Left lung (tissue), 10 donors: Measurements from ENCODE around the gene ATP6V0A4. TPM values are rescaled to one million over a fixed set of nuclear protein-coding genes. Genes with fewer than 3 reads are reported as not detected.
"Not testable (repeated sequence)": the region's sequence is repeated elsewhere in the genome, so short reads cannot be mapped to it uniquely, and the experiment has no call there.

ENCODE experiments used
- ATAC-seq: fragments of 200-7000 bp; cut with Tn5 transposase; one replicate; pipeline ENCODE4 v1.9.1; 2020; ENCODE audit warnings: moderate library complexity
- DNase-seq, 4 donors: peaks; one replicate each; pipeline ENCODE4 v3.0.0-alpha.2; 2013 to 2020
- H3K27ac ChIP-seq, 2 donors: fragments of 200-600 bp; sonication (generic) in 1 of 2; one replicate each; pipeline versions ENCODE4 v1.5.0 to v1.8.0; 2020 to 2021
- H3K27me3 ChIP-seq, 2 donors: fragments of 200-600 bp; sonication (generic) in 1 of 2; one replicate each; pipeline versions ENCODE4 v1.5.0 to v1.8.0; 2020 to 2021
- H3K36me3 ChIP-seq, 2 donors: fragments of 200-600 bp; sonication (generic) in 1 of 2; one replicate each; pipeline versions ENCODE4 v1.5.0 to v1.8.0; 2020 to 2021
- H3K4me1 ChIP-seq, 2 donors: fragments of 200-600 bp; one replicate each; pipeline ENCODE4 v1.8.0; 2021
- H3K4me3 ChIP-seq, 2 donors: fragments of 200-600 bp; sonication (generic) in 1 of 2; one replicate each; pipeline versions ENCODE4 v1.5.0 to v1.8.0; 2020 to 2021; ENCODE audit warnings: mild to moderate bottlenecking in 1 of 2
- H3K9me3 ChIP-seq, 2 donors: fragments of 200-600 bp; sonication (generic) in 1 of 2; one replicate each; pipeline versions ENCODE4 v1.5.0 to v1.8.0; 2020 to 2021
- intact Hi-C, 2 donors: fragments of 100-400 bp; cut with DNase I; formaldehyde crosslinking; loops; one replicate each; pipeline versions ENCODE4 v1.11.2 to v1.14.2; 2022
- polyA plus RNA-seq, 6 donors: library from polyadenylated mRNA; unstranded; fragments of 120-200 nt; gene quantifications; one replicate each; pipeline ENCODE4 v1.2.1, GENCODE V29; 2013; ENCODE audit not compliant: insufficient read length in 6 of 6
- total RNA-seq, 2 donors: library from RNA; stranded (reverse); fragmentation: NEBNext Ultra II Directional; extraction: Animal tissue kit (Norgen Biotek cat#: 25700); gene quantifications; one replicate each; pipeline ENCODE4 v1.2.1, GENCODE V29; 2021
- TF ChIP-seq, protein P1 (sequence below), 2 donors: fragments of 200-600 bp; sonication (generic) in 1 of 2; IDR thresholded peaks; one replicate each; pipeline versions ENCODE4 v1.5.0 to v1.8.0; 2021; ENCODE audit warnings: antibody characterized with exemption in 2 of 2
- donor health status: DM: no; HTN: yes; CAD: no.
- donor health status: DM: no; HTN: no; CAD: no.

Gene ATP6V0A4
- total and polyA plus RNA-seq, 8 donors, result 0.52 to 7.3 (median 0.87) TPM

DNA sequence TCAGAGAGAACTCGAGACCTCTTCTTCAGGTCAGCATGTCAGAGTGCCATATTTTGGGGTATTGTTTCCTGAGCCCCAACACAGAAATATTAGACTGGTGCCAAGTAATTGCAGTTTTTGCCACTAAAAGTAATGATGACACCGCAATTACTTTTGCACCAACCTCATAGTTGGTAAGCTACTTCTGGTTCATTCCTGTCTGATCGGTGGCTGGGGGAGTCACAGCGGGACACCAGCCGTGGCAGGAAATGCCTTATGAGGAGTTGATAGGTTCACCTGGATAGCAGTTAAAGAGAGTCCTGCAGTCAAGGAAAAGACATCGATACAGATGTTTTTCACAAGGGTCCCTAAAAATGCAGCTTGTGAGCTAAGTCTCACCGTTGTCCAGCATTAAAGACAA lies 23.9 kb upstream of the ATP6V0A4 start:
- no peak overlapping the region for H3K4me3 ChIP-seq
- no peaks in the 10 kb centered on the region for H3K4me1 ChIP-seq
- H3K27me3 ChIP-seq, result no peaks in the 10 kb centered on the region
- H3K9me3 ChIP-seq, result peaks cover 0 to 7% of the 10 kb centered on the region in 2 donors
- H3K36me3 ChIP-seq, result no peaks in the 10 kb centered on the region
- no peak overlapping the region for H3K27ac ChIP-seq
- intact Hi-C loops, result no loop called here
- ATAC-seq (no peak), DNase-seq (no peak)
- TF ChIP-seq, protein P1, sequence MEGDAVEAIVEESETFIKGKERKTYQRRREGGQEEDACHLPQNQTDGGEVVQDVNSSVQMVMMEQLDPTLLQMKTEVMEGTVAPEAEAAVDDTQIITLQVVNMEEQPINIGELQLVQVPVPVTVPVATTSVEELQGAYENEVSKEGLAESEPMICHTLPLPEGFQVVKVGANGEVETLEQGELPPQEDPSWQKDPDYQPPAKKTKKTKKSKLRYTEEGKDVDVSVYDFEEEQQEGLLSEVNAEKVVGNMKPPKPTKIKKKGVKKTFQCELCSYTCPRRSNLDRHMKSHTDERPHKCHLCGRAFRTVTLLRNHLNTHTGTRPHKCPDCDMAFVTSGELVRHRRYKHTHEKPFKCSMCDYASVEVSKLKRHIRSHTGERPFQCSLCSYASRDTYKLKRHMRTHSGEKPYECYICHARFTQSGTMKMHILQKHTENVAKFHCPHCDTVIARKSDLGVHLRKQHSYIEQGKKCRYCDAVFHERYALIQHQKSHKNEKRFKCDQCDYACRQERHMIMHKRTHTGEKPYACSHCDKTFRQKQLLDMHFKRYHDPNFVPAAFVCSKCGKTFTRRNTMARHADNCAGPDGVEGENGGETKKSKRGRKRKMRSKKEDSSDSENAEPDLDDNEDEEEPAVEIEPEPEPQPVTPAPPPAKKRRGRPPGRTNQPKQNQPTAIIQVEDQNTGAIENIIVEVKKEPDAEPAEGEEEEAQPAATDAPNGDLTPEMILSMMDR (IDR thresholded peaks at IDR 0.05), result no peak

DNA sequence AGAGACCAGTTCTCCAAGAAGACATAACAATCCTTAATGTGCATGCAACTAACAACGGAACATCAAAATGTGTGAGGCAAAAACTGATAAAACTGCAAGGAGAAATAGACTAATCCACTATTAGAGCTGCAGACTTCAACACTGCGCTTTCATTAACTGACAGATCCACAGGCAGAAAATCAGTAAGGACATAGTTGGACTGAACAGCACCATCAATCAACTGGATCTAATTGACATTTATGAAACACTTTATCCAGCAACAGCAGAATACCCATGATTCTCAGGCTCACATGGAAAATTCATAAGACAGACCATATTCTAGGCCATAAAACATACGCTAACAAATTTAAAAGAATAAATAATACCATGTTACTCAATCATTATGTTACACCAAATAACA lies 21.6 kb upstream of the ATP6V0A4 start:
- no peaks in the 10 kb centered on the region for H3K9me3 ChIP-seq
- H3K4me3 ChIP-seq, result no peak overlapping the region
- H3K4me1 ChIP-seq, result no peaks in the 10 kb centered on the region
- no peak overlapping the region for H3K27ac ChIP-seq
- DNase-seq (no peak), ATAC-seq (no peak)
- no peaks in the 10 kb centered on the region for H3K36me3 ChIP-seq
- TF ChIP-seq, protein P1 (IDR thresholded peaks at IDR 0.05), result no peak
- intact Hi-C loops, result no loop called here
- no peaks in the 10 kb centered on the region for H3K27me3 ChIP-seq

DNA sequence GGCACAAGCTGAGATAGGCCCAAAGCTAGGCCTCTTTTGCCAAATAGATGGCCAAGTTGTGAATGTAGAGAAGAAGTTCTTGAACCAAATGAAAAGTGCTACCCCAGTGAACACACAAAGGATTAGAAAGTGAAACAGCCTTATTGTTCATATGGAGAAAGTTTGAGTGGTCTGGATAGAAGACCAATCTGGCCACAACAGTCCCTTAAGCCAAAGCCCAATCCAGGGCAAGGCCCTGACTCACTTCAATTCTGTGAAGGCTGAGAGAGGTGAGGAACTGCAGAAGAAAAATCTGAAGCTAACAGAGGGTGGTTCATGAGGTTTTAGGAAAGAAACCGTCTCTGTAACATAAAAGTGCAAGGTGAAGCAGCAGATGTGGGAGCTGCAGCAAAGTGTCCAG lies 18.7 kb upstream of the ATP6V0A4 start:
- ATAC-seq (no peak), DNase-seq (no peak)
- H3K36me3 ChIP-seq, result no peaks in the 10 kb centered on the region
- intact Hi-C loops, result no loop called here
- no peaks in the 10 kb centered on the region for H3K27me3 ChIP-seq
- no peak overlapping the region for H3K27ac ChIP-seq
- H3K4me1 ChIP-seq, result no peaks in the 10 kb centered on the region
- no peak overlapping the region for H3K4me3 ChIP-seq
- TF ChIP-seq, protein P1 (IDR thresholded peaks at IDR 0.05), result no peak
- H3K9me3 ChIP-seq, result no peaks in the 10 kb centered on the region

DNA sequence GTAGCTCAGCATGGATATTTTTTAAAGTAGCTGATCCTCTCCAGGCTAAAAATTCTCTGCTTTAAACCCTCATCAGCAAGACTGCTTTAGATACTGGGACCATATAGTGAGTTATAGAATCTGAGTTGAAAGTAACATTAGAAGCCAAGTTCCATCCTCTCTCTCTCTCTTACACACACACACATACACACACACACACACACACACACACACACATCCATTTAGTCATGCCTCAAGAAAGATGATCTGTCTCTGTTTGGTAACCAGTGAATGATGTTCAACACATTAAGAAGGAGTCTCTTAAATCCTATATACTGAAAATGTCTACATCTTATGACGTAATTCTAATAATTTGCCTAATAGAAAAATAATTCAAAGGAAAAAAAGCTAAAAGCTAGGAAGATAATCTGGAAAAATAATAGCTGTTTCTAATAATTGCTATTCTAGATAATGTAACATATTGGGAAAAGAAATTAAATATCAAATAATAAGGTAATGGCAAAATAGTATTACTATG lies 16.9 kb upstream of the ATP6V0A4 start:
- Histone ChIP-seq H3K27ac (no peak overlapping the region), H3K36me3 (no peaks in the 10 kb centered on the region), H3K9me3 (no peaks in the 10 kb centered on the region), H3K27me3 (no peaks in the 10 kb centered on the region), H3K4me3 (no peak overlapping the region), H3K4me1 (no peaks in the 10 kb centered on the region)
- ATAC-seq (no peak), DNase-seq (no peak)
- TF ChIP-seq, protein P1 (IDR thresholded peaks at IDR 0.05), result no peak
- intact Hi-C loops, result no loop called here

DNA sequence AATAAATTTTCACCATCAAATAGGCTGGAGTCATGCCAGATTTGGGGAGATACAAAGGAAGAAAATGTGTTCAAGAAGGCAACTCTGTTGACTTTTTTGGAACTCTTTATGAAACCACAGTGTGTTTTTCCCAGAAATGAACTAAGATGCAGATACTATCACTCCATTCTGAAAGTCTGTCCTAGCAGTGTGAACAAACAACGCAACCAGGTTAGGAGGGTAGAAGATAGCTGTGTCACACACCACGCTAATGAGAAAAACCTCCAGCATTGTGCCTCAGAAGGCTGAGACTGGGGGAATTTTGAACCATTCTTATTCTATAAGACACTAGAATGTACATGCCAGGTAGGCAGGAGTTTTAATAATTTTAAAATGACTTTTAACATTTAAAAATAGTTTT lies 15.9 kb upstream of the ATP6V0A4 start:
- Histone ChIP-seq H3K9me3 (no peaks in the 10 kb centered on the region), H3K36me3 (no peaks in the 10 kb centered on the region), H3K27ac (no peak overlapping the region), H3K4me3 (no peak overlapping the region), H3K4me1 (no peaks in the 10 kb centered on the region), H3K27me3 (no peaks in the 10 kb centered on the region)
- DNase-seq (no peak), ATAC-seq (no peak)
- TF ChIP-seq, protein P1 (IDR thresholded peaks at IDR 0.05), result no peak
- intact Hi-C loops, result no loop called here

DNA sequence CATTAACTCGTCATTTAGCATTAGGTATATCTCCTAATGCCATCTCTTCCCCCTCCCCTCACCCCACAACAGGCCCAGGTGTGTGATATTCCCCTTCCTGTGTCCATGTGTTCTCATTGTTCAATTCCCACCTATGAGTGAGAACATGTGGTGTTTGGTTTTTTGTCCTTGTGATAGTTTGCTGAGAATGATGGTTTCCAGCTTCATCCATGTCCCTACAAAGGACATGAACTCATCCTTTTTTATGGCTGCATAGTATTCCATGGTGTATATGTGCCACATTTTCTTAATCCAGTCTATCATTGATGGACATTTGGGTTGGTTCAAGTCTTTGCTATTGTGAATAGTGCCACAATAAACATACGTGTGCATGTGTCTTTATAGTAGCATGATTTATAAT lies 13.3 kb upstream of the ATP6V0A4 start:
- DNase-seq, H3K36me3 ChIP-seq, H3K4me1 ChIP-seq, H3K4me3 ChIP-seq, H3K27me3 ChIP-seq, H3K27ac ChIP-seq, H3K9me3 ChIP-seq, intact Hi-C loops, ATAC-seq: not testable (repeated sequence)
